K562 (cell line): ENCODE results near the gene GALNT9. TPM values are rescaled to one million over a fixed set of nuclear protein-coding genes. Genes with fewer than 3 reads are reported as not detected.

Experiments
- CXXC5 ChIP-seq: fragments of 250-450 bp; sonication (Bioruptor Pico); IDR thresholded peaks from 2 replicates; pipeline ENCODE4 v1.8.0; 2022; ENCODE audit warnings: inconsistent platforms, mild to moderate bottlenecking, moderate library complexity
- ETS1 ChIP-seq: conservative IDR thresholded peaks from 2 replicates; pipeline ENCODE4 v1.6.1; 2011; ENCODE audit warnings: low read depth, mild to moderate bottlenecking, low read length; ENCODE audit not compliant: control insufficient read depth
- FIP1L1 ChIP-seq: fragments of 200-400 bp; formaldehyde crosslinking; IDR thresholded peaks from 2 replicates; pipeline ENCODE4 v1.6.1; 2018; ENCODE audit warnings: mild to moderate bottlenecking, low read depth, low read length; ENCODE audit not compliant: poor library complexity, severe bottlenecking
- HMG20B ChIP-seq: fragments of 250-450 bp; sonication (Bioruptor Pico); IDR thresholded peaks from 2 replicates; pipeline ENCODE4 v1.5.0; 2021; ENCODE audit warnings: mild to moderate bottlenecking
- KLF6 ChIP-seq: fragments of 250-450 bp; sonication (Bioruptor Pico); IDR thresholded peaks from 2 replicates; pipeline ENCODE4 v1.4.0; 2020; ENCODE audit warnings: mild to moderate bottlenecking, moderate library complexity, borderline replicate concordance
- MYC ChIP-seq, 2 experiments: fragments of 250-450 bp in 1 of 2; sonication (Bioruptor Pico) in 1 of 2; IDR thresholded peaks; 2 replicates each; pipeline versions ENCODE4 v1.5.1 to v1.6.1; 2012 to 2021; ENCODE audit warnings: low read depth in 2 of 2, borderline replicate concordance in 1 of 2, improper control_type of control experiment in 1 of 2, low read length in 1 of 2, mild to moderate bottlenecking in 1 of 2, moderate library complexity in 1 of 2
- NKRF ChIP-seq: fragments of 450-650 bp; IDR thresholded peaks from 2 replicates; pipeline ENCODE4 v1.6.1; 2016; ENCODE audit warnings: borderline replicate concordance
- PCBP1 ChIP-seq: fragments of 200-400 bp; formaldehyde crosslinking; IDR thresholded peaks from 2 replicates; pipeline ENCODE4 v1.6.1; 2018; ENCODE audit warnings: mild to moderate bottlenecking, low read depth, low read length; ENCODE audit not compliant: poor library complexity, severe bottlenecking
- PKNOX1 ChIP-seq: fragments of 450-650 bp; IDR thresholded peaks from 2 replicates; pipeline ENCODE4 v1.6.1; 2016
- PREB ChIP-seq: sonication (generic); formaldehyde crosslinking; IDR thresholded peaks from 2 replicates; pipeline ENCODE4 v1.8.1; 2023; ENCODE audit warnings: mild to moderate bottlenecking, missing genetic modification reagents
- SAFB ChIP-seq: fragments of 200-400 bp; formaldehyde crosslinking; IDR thresholded peaks from 2 replicates; pipeline ENCODE4 v1.6.1; 2017; ENCODE audit warnings: low read depth, low read length, borderline replicate concordance
- TAF1 ChIP-seq: IDR thresholded peaks from 2 replicates; pipeline ENCODE4 v1.6.1; 2011; ENCODE audit warnings: mild to moderate bottlenecking, low read length, moderate library complexity; ENCODE audit not compliant: insufficient read depth, control insufficient read depth, severe bottlenecking; ENCODE audit errors: extremely low read depth
- TCF15 ChIP-seq: fragments of 250-450 bp; sonication (Bioruptor Pico); IDR thresholded peaks from 2 replicates; pipeline ENCODE4 v1.8.0; 2022; ENCODE audit warnings: moderate library complexity, mild to moderate bottlenecking, inconsistent platforms
- ZBTB7A ChIP-seq: IDR thresholded peaks from 2 replicates; pipeline ENCODE4 v1.6.1; 2011; ENCODE audit warnings: low read depth, mild to moderate bottlenecking, low read length, moderate library complexity, borderline replicate concordance; ENCODE audit not compliant: control insufficient read depth
- ZFP36 ChIP-seq: fragments of 150-350 bp; IDR thresholded peaks from 2 replicates; pipeline ENCODE4 v1.6.1; 2018; ENCODE audit warnings: low read length, low read depth; ENCODE audit not compliant: partially characterized antibody
- ZNF384 ChIP-seq: IDR thresholded peaks from 2 replicates; pipeline ENCODE4 v1.6.1; 2012; ENCODE audit warnings: low read depth, low read length, improper control_type of control experiment
- ZNF740 ChIP-seq, 3 experiments: fragments of 200-800 bp in 1 of 3; sonication (Bioruptor generic) in 1 of 3; sonication (generic) in 1 of 3; formaldehyde crosslinking in 1 of 3; IDR thresholded peaks; 2 replicates each; pipeline versions ENCODE4 v1.6.1 to v1.8.0; 2016 to 2022; ENCODE audit warnings: mild to moderate bottlenecking in 2 of 3, missing compliant biosample characterization in 2 of 3, missing genetic modification characterization in 2 of 3, missing genetic modification reagents in 1 of 3
- polyA plus RNA-seq, 8 experiments: library from polyadenylated mRNA; depleted of rRNA in 4 of 8; stranded (reverse) in 5 of 8; unstranded in 3 of 8; fragments of >200 nt; fragmentation: Nextera tagmentation in 2 of 8; fragmentation: Illumina TruSeq in 1 of 8; extraction: Ambion mirVana in 2 of 8; extraction: Trizol in 1 of 8; gene quantifications; 2 replicates each; pipeline versions ENCODE4 v1.2.1 to v1.2.3, GENCODE V29; 2011 to 2014; ENCODE audit warnings: inconsistent platforms in 1 of 8, missing spikeins in 1 of 8
- total RNA-seq, 7 experiments: library from RNA; depleted of rRNA in 6 of 7; stranded (reverse); fragments of >200 nt in 6 of 7; fragmentation: Illumina TruSeq in 2 of 7; extraction: Trizol in 2 of 7; gene quantifications; 2 replicates each; pipeline versions ENCODE4 v1.2.1 to v1.2.3, GENCODE V29; 2011 to 2021; ENCODE audit warnings: low replicate concordance in 1 of 7

GALNT9 gene
- total and polyA plus RNA-seq, 9 of the 15 experiments (the other 6 are each of a cell fraction or from before 2014, with no cell fraction given), result not detected

- TF ChIP-seq PREB (no peak), PCBP1 (no peak), PKNOX1 (peak; percentile 27; the same call in 1 of the 2 replicates), HMG20B (CRISPR knock-in tag) (no peak), ZBTB7A (peak; percentile 95), NKRF (no peak), FIP1L1 (no peak), ETS1 (0 out of 2 replicates have a peak, but pooled peaks have one; percentile 41), SAFB (no peak), ZNF740 (CRISPR knock-in tag; IDR thresholded peaks at IDR 0.05) (peak; percentile 50; the same call in 1 of the 2 replicates), ZNF740 (tag; IDR thresholded peaks at IDR 0.05) (no peak), KLF6 (no peak), TAF1 (no peak), MYC (IDR thresholded peaks at IDR 0.05; ENCODE audit: low read depth, low read length) (peak; percentile 94), MYC (CRISPR knock-in tag; IDR thresholded peaks at IDR 0.05; ENCODE audit: borderline replicate concordance, low read depth) (no peak), CXXC5 (peak; percentile 74), ZFP36 (no peak), ZNF384 (no peak), TCF15 (no peak)
Measured at GRCh38 chr12:132268674-132269073, 60.7 kb downstream of the GALNT9 start (continued).
